Tibial nerve (tissue), 4 donors: Measurements from ENCODE around the gene FXYD1. TPM values are rescaled to one million over a fixed set of nuclear protein-coding genes. Genes with fewer than 3 reads are reported as not detected.

Experiments used
- DNase-seq, 2 donors: peaks; one replicate each; pipeline ENCODE4 v3.0.0-alpha.2; 2019; ENCODE audit warnings: low spot score in 2 of 2
- H3K27ac ChIP-seq, 4 donors: fragments of 200-600 bp; sonication (generic) in 3 of 4; one replicate each; pipeline ENCODE4 v1.5.1; 2017 to 2019; ENCODE audit warnings: mild to moderate bottlenecking in 1 of 4
- H3K27me3 ChIP-seq, 2 donors: fragments of 200-600 bp; sonication (generic) in 1 of 2; one replicate each; pipeline versions ENCODE4 v1.5.1 to v1.6.0; 2017 to 2019
- H3K36me3 ChIP-seq, 3 donors: fragments of 200-600 bp; sonication (generic); one replicate each; pipeline ENCODE4 v1.5.1; 2018 to 2019
- H3K4me1 ChIP-seq, 4 donors: fragments of 200-600 bp; sonication (generic) in 3 of 4; one replicate each; pipeline ENCODE4 v1.5.1; 2017 to 2019
- H3K4me3 ChIP-seq, 4 donors: fragments of 200-600 bp; sonication (generic) in 3 of 4; one replicate each; pipeline ENCODE4 v1.5.1; 2017 to 2019; ENCODE audit warnings: mild to moderate bottlenecking in 1 of 4, moderate library complexity in 1 of 4
- H3K9me3 ChIP-seq, 4 donors: fragments of 200-600 bp; sonication (generic) in 3 of 4; one replicate each; pipeline ENCODE4 v1.5.1; 2017 to 2019
- CTCF ChIP-seq, 5 experiments: fragments of 200-600 bp in 3 of 5; fragments of 450-650 bp in 2 of 5; sonication (generic) in 3 of 5; IDR thresholded peaks; one replicate each; pipeline ENCODE4 v1.5.1; 2016 to 2019; ENCODE audit warnings: antibody characterized with exemption in 5 of 5, mild to moderate bottlenecking in 3 of 5, moderate library complexity in 2 of 5
- EP300 ChIP-seq, 2 donors: sonication (generic); formaldehyde crosslinking; IDR thresholded peaks; one replicate each; pipeline ENCODE4 v1.6.1; 2017; ENCODE audit warnings: antibody characterized with exemption in 2 of 2, mild to moderate bottlenecking in 1 of 2
- POLR2A ChIP-seq, 2 donors: fragments of 450-650 bp; IDR thresholded peaks; one replicate each; pipeline ENCODE4 v1.6.1; 2017; ENCODE audit warnings: antibody characterized with exemption in 2 of 2, mild to moderate bottlenecking in 2 of 2, moderate library complexity in 2 of 2
- WGBS, 2 donors: methylation state at CpG; one replicate each; pipeline ENCODE4 v1.1.5; 2018; 5-methylcytosine and 5-hydroxymethylcytosine counted together
- total RNA-seq, 4 donors: library from RNA; depleted of rRNA; stranded (reverse); fragments of >200 nt; gene quantifications; one replicate each; pipeline ENCODE4 v1.1.0, GENCODE V29; 2016

The FXYD1 gene
- total RNA-seq, 4 donors from 2014 or later: 72.9 to 193 (median 84.9) TPM

DNA sequence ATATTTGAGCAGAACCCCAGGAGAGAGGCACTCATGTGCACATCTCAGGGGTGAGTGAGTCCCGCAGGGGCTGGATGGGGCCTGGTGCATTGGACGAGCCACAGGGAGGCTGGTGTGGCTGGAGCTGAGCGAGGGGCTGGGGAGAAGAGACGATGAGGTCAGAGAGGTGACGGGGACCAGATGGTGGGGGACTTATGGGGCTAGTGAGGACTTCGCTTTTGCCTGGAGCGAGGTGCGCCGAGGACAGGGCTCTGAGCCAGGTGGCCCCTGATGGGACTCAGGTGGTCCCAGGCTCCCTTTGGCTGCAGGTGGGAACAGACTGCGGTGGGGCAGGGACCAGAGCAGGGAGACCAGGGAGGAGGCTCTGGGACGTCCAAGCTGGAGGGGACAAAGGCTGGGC lies 29.9 kb upstream of the FXYD1 start:
- no peak for DNase-seq
- Histone ChIP-seq H3K36me3 (no peaks in the 10 kb centered on the region), H3K27me3 (no peaks in the 10 kb centered on the region), H3K4me1 (peaks cover 0 to 69% (median 17%) of the 10 kb centered on the region in 4 donors), H3K27ac (peak overlapping the region; percentile 74 to 99 (median 93)), H3K4me3 (no peak overlapping the region), H3K9me3 (no peaks in the 10 kb centered on the region)
- no peak for TF ChIP-seq CTCF (IDR thresholded peaks at IDR 0.05)
- TF ChIP-seq EP300 (IDR thresholded peaks at IDR 0.05): no peak
- TF ChIP-seq POLR2A (IDR thresholded peaks at IDR 0.05): no peak
- WGBS, 2 donors: 72 to 74% methylated on average over 11 of the region's 11 CpGs

DNA sequence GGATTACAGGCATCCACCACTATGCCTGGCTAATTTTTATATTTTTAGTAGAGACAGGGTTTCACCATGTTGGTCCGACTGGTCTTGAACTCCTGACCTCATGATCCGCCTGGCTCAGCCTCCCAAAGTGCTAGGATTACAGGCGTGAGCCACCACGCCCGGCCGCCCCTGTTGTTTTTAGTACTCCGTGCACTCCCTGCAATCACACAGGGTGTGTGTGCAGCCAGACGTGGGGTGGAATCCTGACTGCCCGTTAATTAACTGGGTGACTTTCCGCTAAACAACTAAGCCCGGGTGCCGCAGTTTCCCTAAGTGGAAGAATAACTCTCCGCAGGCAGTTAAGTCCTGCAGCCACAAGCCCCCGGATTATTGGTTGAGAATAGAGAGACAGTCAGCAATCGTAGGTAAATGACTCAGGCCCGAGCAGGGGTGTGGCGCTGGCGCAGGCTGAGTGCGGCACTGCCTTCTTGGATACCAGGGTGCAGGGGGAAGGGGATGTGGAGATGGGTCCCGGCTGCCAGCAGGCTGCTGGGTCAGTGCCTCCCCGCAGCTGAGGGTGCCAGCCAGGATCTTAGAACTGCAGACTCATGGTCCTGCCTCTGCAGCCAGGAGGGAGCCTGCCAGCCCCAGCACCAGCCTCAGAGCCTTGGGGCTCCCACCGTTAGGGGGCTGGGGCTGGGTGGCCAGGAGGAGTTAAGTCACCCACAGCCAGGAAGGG lies 29.1 kb upstream of the FXYD1 start:
- H3K4me3 ChIP-seq: no peak overlapping the region
- H3K9me3 ChIP-seq: no peaks in the 10 kb centered on the region
- H3K27ac ChIP-seq: peak overlapping the region; percentile 74 to 99 (median 93)
- no peak for DNase-seq
- H3K4me1 ChIP-seq: peaks cover 0 to 77% (median 17%) of the 10 kb centered on the region in 4 donors
- WGBS, 2 donors: 53 to 59% methylated on average over 22 of the region's 22 CpGs
- TF ChIP-seq POLR2A (IDR thresholded peaks at IDR 0.05): no peak
- TF ChIP-seq CTCF (IDR thresholded peaks at IDR 0.05): no peak
- TF ChIP-seq EP300 (IDR thresholded peaks at IDR 0.05): peak in 1 of 2 donors; percentile 38
- no peaks in the 10 kb centered on the region for H3K27me3 ChIP-seq
- no peaks in the 10 kb centered on the region for H3K36me3 ChIP-seq

DNA sequence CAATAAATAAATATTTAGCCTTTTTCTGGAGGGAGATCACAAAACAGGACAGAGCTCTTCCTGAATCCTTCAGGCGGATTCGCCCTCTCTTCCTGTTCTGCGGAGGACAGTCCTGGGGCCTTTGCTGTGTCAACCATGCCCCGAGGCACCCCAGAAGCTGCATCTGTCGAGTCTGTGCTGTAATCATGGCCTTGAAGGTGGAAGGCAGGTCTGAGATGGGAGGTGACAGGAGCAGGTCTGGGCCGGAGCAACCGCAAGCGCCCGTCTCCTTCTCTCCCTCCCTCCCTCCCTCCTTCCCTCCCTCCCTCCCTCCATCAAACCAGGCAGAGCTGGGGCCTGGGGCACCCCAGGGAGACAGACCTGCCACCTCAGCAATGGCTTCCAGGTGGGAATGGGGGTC lies 27.6 kb upstream of the FXYD1 start:
- WGBS, 2 donors: 45 to 46% methylated on average over 9 of the region's 9 CpGs
- no peaks in the 10 kb centered on the region for H3K27me3 ChIP-seq
- H3K4me1 ChIP-seq: peaks cover 0 to 91% (median 21%) of the 10 kb centered on the region in 4 donors
- no peak for DNase-seq
- no peaks in the 10 kb centered on the region for H3K36me3 ChIP-seq
- peak overlapping the region; percentile 74 to 99 (median 93) for H3K27ac ChIP-seq
- no peaks in the 10 kb centered on the region for H3K9me3 ChIP-seq
- no peak for TF ChIP-seq POLR2A (IDR thresholded peaks at IDR 0.05)
- TF ChIP-seq CTCF (IDR thresholded peaks at IDR 0.05): no peak
- TF ChIP-seq EP300 (IDR thresholded peaks at IDR 0.05): no peak
- no peak overlapping the region for H3K4me3 ChIP-seq

- H3K36me3 ChIP-seq: no peaks in the 10 kb centered on the region
- DNase-seq: no peak
- no peaks in the 10 kb centered on the region for H3K9me3 ChIP-seq
- TF ChIP-seq CTCF (IDR thresholded peaks at IDR 0.05) (no peak), POLR2A (IDR thresholded peaks at IDR 0.05) (no peak), EP300 (IDR thresholded peaks at IDR 0.05) (no peak)
- peak overlapping the region; percentile 82 to 99 (median 90) for H3K27ac ChIP-seq
- peaks cover 0 to 91% (median 17%) of the 10 kb centered on the region in 4 donors for H3K4me1 ChIP-seq
- 71 to 74% methylated on average over 13 to 14 of the region's 15 CpGs for WGBS, 2 donors
- no peak overlapping the region for H3K4me3 ChIP-seq
- no peaks in the 10 kb centered on the region for H3K27me3 ChIP-seq
These were observed 25.5 kb upstream of the FXYD1 start for GRCh38 chr19:35112995-35113688.
